Measurements from ENCODE around the gene MANEAL.

GRCh38 chr1:37761416-37762095 is 32.1 kb upstream of the MANEAL start:
- TF ChIP-seq CTCF (IDR thresholded peaks at IDR 0.05) (no peak), EP300 (IDR thresholded peaks at IDR 0.05) (no peak)

Data from sigmoid colon (tissue), 4 donors.